Smooth muscle cell (in vitro differentiated cells): ENCODE measurements around the gene IGFN1. TPM values are rescaled to one million over a fixed set of nuclear protein-coding genes. Genes with fewer than 3 reads are reported as not detected.
A peak's percentile ranks its signal among the peaks of the same experiment; 100 is the strongest.

Experiments
- DNase-seq: peaks from one replicate; lab custom pipeline; 2025; ENCODE audit not compliant: unreplicated experiment; lab: John Stamatoyannopoulos, UW
- H2AFZ ChIP-seq: fragments of 200-600 bp; sonication (generic); 2 replicates; pipeline ENCODE4 v1.6.0; 2016; ENCODE audit warnings: antibody characterized with exemption, low read depth, mild to moderate bottlenecking
- H3F3A ChIP-seq: fragments of 200-600 bp; sonication (generic); 2 replicates; pipeline ENCODE4 v1.6.0; 2017; ENCODE audit warnings: antibody characterized with exemption, low read depth
- H3K27ac ChIP-seq: fragments of 200-600 bp; sonication (generic); 2 replicates; pipeline ENCODE4 v1.5.1; 2016; ENCODE audit warnings: low read depth, mild to moderate bottlenecking
- H3K27me3 ChIP-seq: fragments of 200-600 bp; sonication (generic); 2 replicates; pipeline ENCODE4 v1.6.1; 2016; ENCODE audit warnings: low read depth, mild to moderate bottlenecking
- H3K36me3 ChIP-seq: fragments of 200-600 bp; sonication (generic); 2 replicates; pipeline ENCODE4 v1.5.1; 2016; ENCODE audit warnings: low read depth
- H3K4me1 ChIP-seq: fragments of 200-600 bp; sonication (generic); 2 replicates; pipeline ENCODE4 v1.5.1; 2016; ENCODE audit warnings: low read depth
- H3K4me2 ChIP-seq: fragments of 200-600 bp; sonication (generic); 2 replicates; pipeline ENCODE4 v1.6.0; 2016; ENCODE audit warnings: mild to moderate bottlenecking
- H3K4me3 ChIP-seq: fragments of 200-600 bp; sonication (generic); 2 replicates; pipeline ENCODE4 v1.5.1; 2016; ENCODE audit warnings: mild to moderate bottlenecking
- H3K79me2 ChIP-seq: fragments of 200-600 bp; sonication (generic); 2 replicates; pipeline ENCODE4 v1.6.0; 2016; ENCODE audit warnings: low read depth, mild to moderate bottlenecking
- H3K9ac ChIP-seq: fragments of 200-600 bp; sonication (generic); 2 replicates; pipeline ENCODE4 v1.6.0; 2016; ENCODE audit warnings: low read depth
- H3K9me3 ChIP-seq: fragments of 200-600 bp; sonication (generic); replicated peaks from 2 replicates; pipeline ENCODE4 v1.5.1; 2016; ENCODE audit warnings: low read depth
- H4K20me1 ChIP-seq: fragments of 200-600 bp; sonication (generic); 2 replicates; pipeline ENCODE4 v1.6.0; 2016; ENCODE audit warnings: low read depth
- WGBS: methylation state at CpG from one replicate; pipeline ENCODE4 v1.1.7; 2016; ENCODE audit warnings: low lambda C conversion rate; 5-methylcytosine and 5-hydroxymethylcytosine counted together
- polyA plus RNA-seq: library from polyadenylated mRNA; unstranded; fragments of >200 nt; fragmentation: Nextera tagmentation; extraction: Ambion mirVana; gene quantifications from 2 replicates; pipeline ENCODE4 v1.2.1, GENCODE V29; 2016
- total RNA-seq: library from RNA; depleted of rRNA; stranded (reverse); fragments of >200 nt; gene quantifications from 2 replicates; pipeline ENCODE4 v1.2.3, GENCODE V29; 2014
- TF ChIP-seq, protein P1 (sequence below): fragments of 200-600 bp; sonication (generic); IDR thresholded peaks from 2 replicates; pipeline ENCODE4 v1.5.1; 2017; ENCODE audit warnings: borderline replicate concordance, mild to moderate bottlenecking, antibody characterized with exemption; ENCODE audit not compliant: insufficient read depth, poor library complexity, severe bottlenecking

Gene IGFN1
- total and polyA plus RNA-seq, 2 experiments from 2014 or later: not detected

DNA sequence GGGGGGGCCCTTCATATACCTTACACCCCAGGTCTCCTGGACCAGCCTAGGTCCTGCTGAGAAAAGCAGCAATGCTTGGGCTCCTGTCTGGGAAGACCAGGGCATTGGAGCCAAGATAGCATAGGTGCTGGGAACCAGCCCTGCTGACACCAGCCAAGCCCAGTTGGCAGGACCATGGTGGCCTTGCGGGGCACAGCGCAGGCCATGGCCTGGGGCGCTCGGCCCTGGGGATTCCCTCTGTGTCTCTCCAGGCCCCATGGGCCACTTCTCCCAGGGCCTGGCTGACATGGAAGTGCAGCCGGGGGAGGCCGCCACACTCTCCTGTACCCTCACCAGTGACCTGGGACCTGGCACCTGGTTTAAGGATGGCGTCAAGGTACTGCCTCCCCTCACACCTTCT is 23.3 kb downstream of the IGFN1 start:
- Histone ChIP-seq H3K27ac (no peak overlapping the region), H3K4me1 (no peaks in the 10 kb centered on the region), H3K9me3 (no peaks in the 10 kb centered on the region), H3F3A (no peaks in the 10 kb centered on the region), H3K4me2 (no peak overlapping the region), H3K79me2 (no peaks in the 10 kb centered on the region), H3K9ac (no peak overlapping the region), H4K20me1 (no peaks in the 10 kb centered on the region), H3K36me3 (no peaks in the 10 kb centered on the region), H2AFZ (no peak overlapping the region), H3K4me3 (no peak overlapping the region), H3K27me3 (peaks cover 24% of the 10 kb centered on the region)
- no peak for DNase-seq
- TF ChIP-seq, protein P1, sequence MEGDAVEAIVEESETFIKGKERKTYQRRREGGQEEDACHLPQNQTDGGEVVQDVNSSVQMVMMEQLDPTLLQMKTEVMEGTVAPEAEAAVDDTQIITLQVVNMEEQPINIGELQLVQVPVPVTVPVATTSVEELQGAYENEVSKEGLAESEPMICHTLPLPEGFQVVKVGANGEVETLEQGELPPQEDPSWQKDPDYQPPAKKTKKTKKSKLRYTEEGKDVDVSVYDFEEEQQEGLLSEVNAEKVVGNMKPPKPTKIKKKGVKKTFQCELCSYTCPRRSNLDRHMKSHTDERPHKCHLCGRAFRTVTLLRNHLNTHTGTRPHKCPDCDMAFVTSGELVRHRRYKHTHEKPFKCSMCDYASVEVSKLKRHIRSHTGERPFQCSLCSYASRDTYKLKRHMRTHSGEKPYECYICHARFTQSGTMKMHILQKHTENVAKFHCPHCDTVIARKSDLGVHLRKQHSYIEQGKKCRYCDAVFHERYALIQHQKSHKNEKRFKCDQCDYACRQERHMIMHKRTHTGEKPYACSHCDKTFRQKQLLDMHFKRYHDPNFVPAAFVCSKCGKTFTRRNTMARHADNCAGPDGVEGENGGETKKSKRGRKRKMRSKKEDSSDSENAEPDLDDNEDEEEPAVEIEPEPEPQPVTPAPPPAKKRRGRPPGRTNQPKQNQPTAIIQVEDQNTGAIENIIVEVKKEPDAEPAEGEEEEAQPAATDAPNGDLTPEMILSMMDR: no peak
- 90% methylated on average over 7 of the region's 7 CpGs for WGBS

DNA sequence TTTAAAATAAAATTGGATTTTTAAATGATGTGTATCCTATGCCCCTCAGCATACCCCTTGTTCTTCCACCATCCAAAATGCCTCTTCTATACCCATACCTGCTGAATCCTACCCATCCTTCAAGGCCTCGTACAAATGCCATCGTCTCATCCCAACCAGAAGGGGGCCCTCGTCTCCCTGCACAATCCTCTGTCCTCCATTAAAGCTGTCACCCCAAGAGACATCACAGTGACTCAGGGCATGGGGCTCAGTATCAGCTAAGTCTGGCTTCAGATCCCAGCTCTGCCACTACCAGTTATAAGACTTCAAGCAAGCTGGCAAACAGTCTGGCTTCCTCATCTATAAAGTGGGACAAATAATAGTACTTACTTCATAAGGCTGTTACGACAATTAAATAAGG is 23.8 kb downstream of the IGFN1 start:
- Histone ChIP-seq H3K4me2 (no peak overlapping the region), H3K9me3 (no peaks in the 10 kb centered on the region), H3K27me3 (peaks cover 24% of the 10 kb centered on the region), H3K79me2 (no peaks in the 10 kb centered on the region), H2AFZ (no peak overlapping the region), H3F3A (no peaks in the 10 kb centered on the region), H4K20me1 (no peaks in the 10 kb centered on the region), H3K4me3 (no peak overlapping the region), H3K4me1 (no peaks in the 10 kb centered on the region), H3K27ac (no peak overlapping the region), H3K9ac (no peak overlapping the region), H3K36me3 (no peaks in the 10 kb centered on the region)
- 63% methylated on average over 4 of the region's 4 CpGs for WGBS
- TF ChIP-seq, protein P1: peak; percentile 13
- DNase-seq: no peak

DNA sequence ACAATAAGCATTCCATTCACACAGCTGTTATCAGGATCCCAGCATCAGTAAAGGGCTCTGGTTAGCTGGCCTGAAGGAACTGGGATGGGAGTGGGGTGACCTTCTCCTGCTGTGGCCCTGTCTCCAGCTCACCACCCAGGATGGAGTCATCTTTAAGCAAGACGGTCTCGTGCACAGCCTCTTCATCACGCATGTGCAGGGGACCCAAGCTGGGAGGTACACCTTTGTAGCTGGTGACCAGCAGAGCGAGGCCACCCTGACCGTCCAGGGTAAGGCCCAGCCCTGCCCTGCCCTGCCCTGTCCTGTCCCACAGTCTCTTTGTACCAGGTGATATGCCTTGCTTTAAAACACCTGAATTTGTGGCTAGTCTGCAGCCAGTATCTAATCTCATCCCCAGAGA is 24.3 kb downstream of the IGFN1 start:
- H3K4me3 ChIP-seq: no peak overlapping the region
- H3K4me2 ChIP-seq: no peak overlapping the region
- TF ChIP-seq, protein P1: no peak
- no peaks in the 10 kb centered on the region for H3K79me2 ChIP-seq
- H3K27ac ChIP-seq: no peak overlapping the region
- H2AFZ ChIP-seq: no peak overlapping the region
- H3K9ac ChIP-seq: no peak overlapping the region
- no peaks in the 10 kb centered on the region for H3F3A ChIP-seq
- peaks cover 24% of the 10 kb centered on the region for H3K27me3 ChIP-seq
- WGBS: 83% methylated on average over 5 of the region's 5 CpGs
- no peak for DNase-seq
- no peaks in the 10 kb centered on the region for H3K9me3 ChIP-seq
- no peaks in the 10 kb centered on the region for H3K36me3 ChIP-seq
- no peaks in the 10 kb centered on the region for H4K20me1 ChIP-seq
- H3K4me1 ChIP-seq: no peaks in the 10 kb centered on the region

DNA sequence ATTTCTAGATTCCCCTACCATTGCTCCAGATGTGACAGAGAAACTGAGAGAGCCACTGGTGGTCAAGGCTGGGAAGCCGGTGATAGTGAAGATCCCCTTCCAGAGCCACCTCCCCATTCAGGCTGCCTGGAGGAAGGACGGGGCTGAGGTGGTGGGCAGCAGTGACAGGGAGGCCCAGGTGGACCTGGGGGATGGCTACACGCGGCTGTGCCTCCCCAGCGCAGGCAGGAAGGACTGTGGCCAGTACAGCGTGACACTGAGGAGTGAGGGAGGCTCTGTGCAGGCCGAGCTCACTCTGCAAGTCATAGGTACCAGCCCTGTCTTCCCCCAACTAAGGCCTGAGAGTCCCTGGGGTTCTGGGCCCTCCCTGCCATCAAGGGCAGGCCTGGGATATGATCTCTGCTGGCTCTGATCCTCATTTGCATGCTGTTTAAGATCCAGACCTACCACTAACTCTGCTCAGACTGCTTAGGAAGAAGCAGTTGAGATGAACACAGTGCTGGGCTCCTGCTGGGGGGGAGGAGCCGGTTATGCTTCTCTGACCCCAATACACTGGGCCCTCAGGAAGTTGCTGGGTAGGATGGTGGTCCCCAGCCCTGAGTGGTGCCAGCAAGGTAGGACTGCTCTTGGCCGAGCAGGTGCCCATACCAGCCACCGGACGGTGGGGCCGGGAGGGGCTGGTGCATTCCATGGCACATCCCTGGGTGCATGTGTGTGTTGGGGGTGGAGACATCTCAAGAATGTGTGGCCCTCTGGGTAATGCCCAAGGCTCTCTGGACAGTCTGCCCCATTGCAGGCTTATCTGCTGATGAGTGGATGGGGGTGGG is 25.1 kb downstream of the IGFN1 start:
- 91% methylated on average over 12 of the region's 12 CpGs for WGBS
- Histone ChIP-seq H3K9ac (no peak overlapping the region), H3K36me3 (no peaks in the 10 kb centered on the region), H3K9me3 (no peaks in the 10 kb centered on the region), H3K27ac (no peak overlapping the region), H3F3A (no peaks in the 10 kb centered on the region), H2AFZ (no peak overlapping the region), H3K4me2 (no peak overlapping the region), H3K79me2 (no peaks in the 10 kb centered on the region), H3K4me1 (no peaks in the 10 kb centered on the region), H3K4me3 (no peak overlapping the region), H3K27me3 (peaks cover 23% of the 10 kb centered on the region), H4K20me1 (no peaks in the 10 kb centered on the region)
- TF ChIP-seq, protein P1: no peak
- no peak for DNase-seq
